SK-N-SH (cell line): ENCODE measurements around the gene GPR61. TPM values are rescaled to one million over a fixed set of nuclear protein-coding genes. Genes with fewer than 3 reads are reported as not detected.

Experiments
- ELF1 ChIP-seq: IDR thresholded peaks from 2 replicates; pipeline ENCODE4 v1.4.0; 2012
- EP300 ChIP-seq, 2 experiments: IDR thresholded peaks; 2 replicates each; pipeline versions ENCODE4 v1.4.0 to v1.6.1; 2012; ENCODE audit warnings: borderline replicate concordance in 1 of 2, low read depth in 1 of 2, low read length in 1 of 2
- EZH2phosphoT487 ChIP-seq: fragments of 200-600 bp; sonication (generic); IDR thresholded peaks from 2 replicates; pipeline ENCODE4 v1.6.1; 2017; ENCODE audit warnings: low read depth, mixed run types, mild to moderate bottlenecking, antibody characterized with exemption, moderate library complexity, borderline replicate concordance
- FOSL2 ChIP-seq: IDR thresholded peaks from 2 replicates; pipeline ENCODE4 v1.4.0; 2012; ENCODE audit warnings: low read depth, mild to moderate bottlenecking, moderate library complexity, borderline replicate concordance
- FOXJ3 ChIP-seq: sonication (generic); formaldehyde crosslinking; IDR thresholded peaks from 2 replicates; pipeline ENCODE4 v1.5.1; 2020; ENCODE audit warnings: mild to moderate bottlenecking, missing genetic modification reagents
- FOXM1 ChIP-seq: IDR thresholded peaks from 2 replicates; pipeline ENCODE4 v1.4.0; 2012; ENCODE audit warnings: low read depth, mild to moderate bottlenecking
- GABPA ChIP-seq: IDR thresholded peaks from 2 replicates; pipeline ENCODE4 v1.4.0; 2012; ENCODE audit warnings: low read depth, mild to moderate bottlenecking
- GATA2 ChIP-seq: sonication (generic); formaldehyde crosslinking; IDR thresholded peaks from 2 replicates; pipeline ENCODE4 v1.5.0; 2020; ENCODE audit warnings: mild to moderate bottlenecking, missing genetic modification reagents
- JUND ChIP-seq: IDR thresholded peaks from 2 replicates; pipeline ENCODE4 v1.4.0; 2012
- MEF2A ChIP-seq: IDR thresholded peaks from 2 replicates; pipeline ENCODE4 v1.4.0; 2012; ENCODE audit warnings: low read depth, borderline replicate concordance
- MXI1 ChIP-seq: IDR thresholded peaks from 2 replicates; pipeline ENCODE4 v1.6.1; 2012; ENCODE audit warnings: mild to moderate bottlenecking, low read depth, low read length, improper control_type of control experiment
- RAD21 ChIP-seq: IDR thresholded peaks from 2 replicates; pipeline ENCODE4 v1.6.1; 2012; ENCODE audit warnings: mild to moderate bottlenecking, low read length
- REST ChIP-seq: IDR thresholded peaks from 2 replicates; pipeline ENCODE4 v1.6.1; 2012; ENCODE audit warnings: mild to moderate bottlenecking, low read depth, low read length, moderate library complexity
- RFX5 ChIP-seq: IDR thresholded peaks from 2 replicates; pipeline ENCODE4 v1.6.1; 2012; ENCODE audit warnings: mild to moderate bottlenecking, improper control_type of control experiment, low read length
- RXRA ChIP-seq: IDR thresholded peaks from 2 replicates; pipeline ENCODE4 v1.4.0; 2012; ENCODE audit warnings: low read depth, mild to moderate bottlenecking, borderline replicate concordance
- SIN3A ChIP-seq: IDR thresholded peaks from 2 replicates; pipeline ENCODE4 v1.6.1; 2012; ENCODE audit warnings: low read depth, mild to moderate bottlenecking, low read length, moderate library complexity, borderline replicate concordance
- SMC3 ChIP-seq: IDR thresholded peaks from 2 replicates; pipeline ENCODE4 v1.6.1; 2012; ENCODE audit warnings: low read depth, low read length, improper control_type of control experiment
- TAF1 ChIP-seq: IDR thresholded peaks from 2 replicates; pipeline ENCODE4 v1.6.1; 2012; ENCODE audit warnings: low read depth, mild to moderate bottlenecking, low read length, moderate library complexity, borderline replicate concordance
- TEAD4 ChIP-seq: IDR thresholded peaks from 2 replicates; pipeline ENCODE4 v1.4.0; 2012; ENCODE audit warnings: mild to moderate bottlenecking, borderline replicate concordance; ENCODE audit not compliant: insufficient read depth
- YY1 ChIP-seq: IDR thresholded peaks from 2 replicates; pipeline ENCODE4 v1.4.0; 2012; ENCODE audit warnings: low read depth, mild to moderate bottlenecking
- polyA plus RNA-seq, 3 experiments: library from polyadenylated mRNA; depleted of rRNA; stranded (reverse); fragments of >200 nt; gene quantifications; 2 replicates each; pipeline ENCODE4 v1.2.3, GENCODE V29; 2012
- TF ChIP-seq, protein P1 (sequence below): IDR thresholded peaks from 2 replicates; pipeline ENCODE4 v1.4.0; 2012; ENCODE audit warnings: low read depth, borderline replicate concordance
- TF ChIP-seq, protein P2 (sequence below): IDR thresholded peaks from 2 replicates; pipeline ENCODE4; 2012

Gene GPR61
- polyA plus RNA-seq, 1 of the 3 experiments (the other 2 are of a cell fraction), result not detected

DNA sequence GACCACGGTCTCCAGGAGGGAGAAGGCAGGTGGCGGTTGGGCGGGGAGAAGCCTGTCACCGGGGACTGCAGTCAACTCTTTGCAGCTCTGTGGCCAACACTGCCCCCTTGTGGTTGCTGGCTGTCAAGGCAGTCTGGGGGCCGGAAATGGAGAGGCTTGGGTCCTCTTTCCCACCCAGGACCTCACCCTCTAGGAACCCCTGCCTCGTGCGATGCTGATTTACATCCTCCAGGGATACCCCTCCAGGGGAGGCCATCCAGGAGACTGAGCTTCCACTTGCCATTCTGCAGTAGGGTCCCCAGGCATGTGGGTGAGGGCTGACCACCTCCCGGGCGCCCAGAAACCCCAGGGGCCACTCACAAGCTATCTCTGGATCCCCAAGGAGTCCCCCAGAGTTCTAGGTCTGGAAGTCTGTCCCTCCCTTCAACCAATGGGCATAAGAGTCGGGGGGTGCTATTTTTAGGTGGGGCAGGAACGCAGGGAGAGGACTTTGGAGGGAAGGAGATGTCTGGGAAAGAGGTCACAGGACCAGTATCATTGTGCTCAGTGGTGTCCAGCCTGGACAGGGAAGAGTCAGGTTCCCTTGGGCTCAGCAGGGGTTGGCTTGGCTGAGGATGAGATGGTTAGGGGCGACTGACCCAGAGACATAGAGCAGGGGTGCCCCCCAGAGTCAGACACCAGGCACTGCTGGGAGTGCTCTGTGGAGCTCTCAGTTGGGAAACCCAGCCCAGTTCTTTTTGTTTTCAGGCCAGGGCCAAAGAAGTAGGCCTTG is 7.1 kb upstream of the GPR61 start (continued):
- TF ChIP-seq REST (no peak), SIN3A (peak; percentile 67; the same call in 1 of the 2 replicates), FOXM1 (no peak), JUND (no peak), MXI1 (no peak), TEAD4 (no peak), FOSL2 (no peak), ELF1 (peak; percentile 41; the same call in 1 of the 2 replicates), GABPA (no peak), RFX5 (peak; percentile 53; the same call in 1 of the 2 replicates), GATA2 (CRISPR knock-in tag) (no peak), SMC3 (peak; percentile 84), TAF1 (no peak), YY1 (no peak), FOXJ3 (no peak), EP300 (IDR thresholded peaks at IDR 0.05; ENCODE audit: borderline replicate concordance in 1 of 2, low read depth in 1 of 2, low read length in 1 of 2) (no peak), EZH2phosphoT487 (no peak), MEF2A (no peak), RXRA (no peak), RAD21 (peak; percentile 93)
- TF ChIP-seq, protein P1, sequence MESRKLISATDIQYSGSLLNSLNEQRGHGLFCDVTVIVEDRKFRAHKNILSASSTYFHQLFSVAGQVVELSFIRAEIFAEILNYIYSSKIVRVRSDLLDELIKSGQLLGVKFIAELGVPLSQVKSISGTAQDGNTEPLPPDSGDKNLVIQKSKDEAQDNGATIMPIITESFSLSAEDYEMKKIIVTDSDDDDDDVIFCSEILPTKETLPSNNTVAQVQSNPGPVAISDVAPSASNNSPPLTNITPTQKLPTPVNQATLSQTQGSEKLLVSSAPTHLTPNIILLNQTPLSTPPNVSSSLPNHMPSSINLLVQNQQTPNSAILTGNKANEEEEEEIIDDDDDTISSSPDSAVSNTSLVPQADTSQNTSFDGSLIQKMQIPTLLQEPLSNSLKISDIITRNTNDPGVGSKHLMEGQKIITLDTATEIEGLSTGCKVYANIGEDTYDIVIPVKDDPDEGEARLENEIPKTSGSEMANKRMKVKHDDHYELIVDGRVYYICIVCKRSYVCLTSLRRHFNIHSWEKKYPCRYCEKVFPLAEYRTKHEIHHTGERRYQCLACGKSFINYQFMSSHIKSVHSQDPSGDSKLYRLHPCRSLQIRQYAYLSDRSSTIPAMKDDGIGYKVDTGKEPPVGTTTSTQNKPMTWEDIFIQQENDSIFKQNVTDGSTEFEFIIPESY, result no peak
- TF ChIP-seq, protein P2, sequence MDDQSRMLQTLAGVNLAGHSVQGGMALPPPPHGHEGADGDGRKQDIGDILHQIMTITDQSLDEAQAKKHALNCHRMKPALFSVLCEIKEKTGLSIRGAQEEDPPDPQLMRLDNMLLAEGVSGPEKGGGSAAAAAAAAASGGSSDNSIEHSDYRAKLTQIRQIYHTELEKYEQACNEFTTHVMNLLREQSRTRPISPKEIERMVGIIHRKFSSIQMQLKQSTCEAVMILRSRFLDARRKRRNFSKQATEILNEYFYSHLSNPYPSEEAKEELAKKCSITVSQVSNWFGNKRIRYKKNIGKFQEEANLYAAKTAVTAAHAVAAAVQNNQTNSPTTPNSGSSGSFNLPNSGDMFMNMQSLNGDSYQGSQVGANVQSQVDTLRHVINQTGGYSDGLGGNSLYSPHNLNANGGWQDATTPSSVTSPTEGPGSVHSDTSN, result no peak
